Transverse colon (tissue), 4 donors: Measurements from ENCODE around the gene QKI. TPM values are rescaled to one million over a fixed set of nuclear protein-coding genes. Genes with fewer than 3 reads are reported as not detected.

Experiments
- DNase-seq: peaks from one replicate; pipeline ENCODE4 v3.0.0-alpha.2; 2019
- H3K27ac ChIP-seq, 4 donors: fragments of 200-600 bp; sonication (generic); 2 replicates each; pipeline ENCODE4 v1.5.1; 2016 to 2018; ENCODE audit warnings: inconsistent platforms in 4 of 4
- H3K27me3 ChIP-seq: fragments of 200-600 bp; sonication (generic); 2 replicates; pipeline ENCODE4 v1.5.1; 2017; ENCODE audit warnings: inconsistent platforms
- H3K36me3 ChIP-seq, 4 donors: fragments of 200-600 bp; sonication (generic); 2 replicates each; pipeline ENCODE4 v1.5.1; 2017 to 2019; ENCODE audit warnings: inconsistent platforms in 4 of 4
- H3K4me1 ChIP-seq, 4 donors: fragments of 200-600 bp; sonication (generic); 2 replicates each; pipeline ENCODE4 v1.5.1; 2017 to 2020; ENCODE audit warnings: inconsistent platforms in 4 of 4
- H3K4me3 ChIP-seq, 4 donors: fragments of 200-600 bp; sonication (generic); 1 replicate in 1 of 4; 2 replicates in 3 of 4; pipeline versions ENCODE4 v1.5.1 to v1.6.1; 2017 to 2019; ENCODE audit warnings: inconsistent platforms in 4 of 4
- H3K9me3 ChIP-seq, 2 donors: fragments of 200-600 bp; sonication (generic); 2 replicates each; pipeline ENCODE4 v1.5.1; 2017 to 2019; ENCODE audit warnings: inconsistent platforms in 2 of 2
- EP300 ChIP-seq: sonication (generic); formaldehyde crosslinking; IDR thresholded peaks from one replicate; pipeline ENCODE4 v1.6.1; 2017; ENCODE audit warnings: antibody characterized with exemption, low read depth
- POLR2A ChIP-seq: fragments of 450-650 bp; IDR thresholded peaks from one replicate; pipeline ENCODE4 v1.6.1; 2016; ENCODE audit warnings: antibody characterized with exemption, mild to moderate bottlenecking, moderate library complexity
- POLR2AphosphoS5 ChIP-seq, 3 donors: sonication (generic); formaldehyde crosslinking; IDR thresholded peaks; one replicate each; pipeline ENCODE4 v1.6.1; 2016; ENCODE audit warnings: antibody characterized with exemption in 3 of 3
- WGBS, 2 donors: methylation state at CpG; one replicate each; pipeline ENCODE4 v1.1.5; 2018; ENCODE audit warnings: low coverage in 1 of 2; 5-methylcytosine and 5-hydroxymethylcytosine counted together
- in situ Hi-C, 4 donors: fragments of 200-750 bp; cut with MboI; loops; one replicate each; pipeline versions ENCODE4 v1.15.0 to v1.15.1; 2017; ENCODE audit warnings: low sequenced_read_pairs in 3 of 4, low pct_ligation_motif_present in 1 of 4, low pct_unique_long_range_greater_than_20kb in 1 of 4
- intact Hi-C: fragments of 100-400 bp; cut with DNase I; formaldehyde crosslinking; loops from one replicate; pipeline ENCODE4 v1.15.1; 2023; ENCODE audit warnings: low total_unique reads
- total RNA-seq, 4 donors: library from RNA; depleted of rRNA; stranded (reverse); fragments of >200 nt; gene quantifications; one replicate each; pipeline ENCODE4 v1.1.0, GENCODE V29; 2016
- TF ChIP-seq, protein P1 (sequence below), 5 experiments: fragments of 200-600 bp in 3 of 5; fragments of 450-650 bp in 2 of 5; sonication (generic) in 3 of 5; IDR thresholded peaks; 1 replicate in 2 of 5; 2 replicates in 3 of 5; pipeline ENCODE4 v1.5.1; 2016 to 2017; ENCODE audit warnings: antibody characterized with exemption in 5 of 5, inconsistent platforms in 3 of 5, mild to moderate bottlenecking in 2 of 5, moderate library complexity in 1 of 5

QKI gene
- total RNA-seq, 4 donors from 2014 or later, result 8.4 to 41.8 (median 22.7) TPM

GRCh38 chr6:163525926-163526325 lies 111.4 kb downstream of the QKI start:
- no peak for TF ChIP-seq POLR2AphosphoS5 (IDR thresholded peaks at IDR 0.05)
- TF ChIP-seq EP300, result no peak
- TF ChIP-seq, protein P1, sequence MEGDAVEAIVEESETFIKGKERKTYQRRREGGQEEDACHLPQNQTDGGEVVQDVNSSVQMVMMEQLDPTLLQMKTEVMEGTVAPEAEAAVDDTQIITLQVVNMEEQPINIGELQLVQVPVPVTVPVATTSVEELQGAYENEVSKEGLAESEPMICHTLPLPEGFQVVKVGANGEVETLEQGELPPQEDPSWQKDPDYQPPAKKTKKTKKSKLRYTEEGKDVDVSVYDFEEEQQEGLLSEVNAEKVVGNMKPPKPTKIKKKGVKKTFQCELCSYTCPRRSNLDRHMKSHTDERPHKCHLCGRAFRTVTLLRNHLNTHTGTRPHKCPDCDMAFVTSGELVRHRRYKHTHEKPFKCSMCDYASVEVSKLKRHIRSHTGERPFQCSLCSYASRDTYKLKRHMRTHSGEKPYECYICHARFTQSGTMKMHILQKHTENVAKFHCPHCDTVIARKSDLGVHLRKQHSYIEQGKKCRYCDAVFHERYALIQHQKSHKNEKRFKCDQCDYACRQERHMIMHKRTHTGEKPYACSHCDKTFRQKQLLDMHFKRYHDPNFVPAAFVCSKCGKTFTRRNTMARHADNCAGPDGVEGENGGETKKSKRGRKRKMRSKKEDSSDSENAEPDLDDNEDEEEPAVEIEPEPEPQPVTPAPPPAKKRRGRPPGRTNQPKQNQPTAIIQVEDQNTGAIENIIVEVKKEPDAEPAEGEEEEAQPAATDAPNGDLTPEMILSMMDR (IDR thresholded peaks at IDR 0.05), result no peak
- no peak for TF ChIP-seq POLR2A
- in situ Hi-C loops (no loop called here), intact Hi-C loops (no loop called here)
- Histone ChIP-seq H3K36me3 (no peaks in the 10 kb centered on the region), H3K4me3 (no peak overlapping the region), H3K9me3 (no peaks in the 10 kb centered on the region), H3K27ac (no peak overlapping the region), H3K27me3 (no peaks in the 10 kb centered on the region), H3K4me1 (peaks cover 0 to 30% (median 14%) of the 10 kb centered on the region in 4 donors)
- no peak for DNase-seq

GRCh38 chr6:163526346-163526745 lies 111.8 kb downstream of the QKI start:
- intact Hi-C loops, result no loop called here
- no peak overlapping the region for H3K27ac ChIP-seq
- DNase-seq, result no peak
- in situ Hi-C loops, result no loop called here
- no peaks in the 10 kb centered on the region for H3K27me3 ChIP-seq
- H3K4me3 ChIP-seq, result no peak overlapping the region
- H3K4me1 ChIP-seq, result peaks cover 0 to 34% (median 15%) of the 10 kb centered on the region in 4 donors
- 59 to 83% methylated on average over 1 of the region's 1 CpG for WGBS, 2 donors
- H3K9me3 ChIP-seq, result no peaks in the 10 kb centered on the region
- H3K36me3 ChIP-seq, result no peaks in the 10 kb centered on the region
- no peak for TF ChIP-seq EP300
- TF ChIP-seq POLR2AphosphoS5 (IDR thresholded peaks at IDR 0.05), result no peak
- no peak for TF ChIP-seq POLR2A
- TF ChIP-seq, protein P1 (IDR thresholded peaks at IDR 0.05), result no peak

- H3K27me3 ChIP-seq, result no peaks in the 10 kb centered on the region
- WGBS, 2 donors, result 94 to 96% methylated on average over 3 of the region's 3 CpGs
- DNase-seq, result no peak
- no peak overlapping the region for H3K4me3 ChIP-seq
- no peak overlapping the region for H3K27ac ChIP-seq
- no peaks in the 10 kb centered on the region for H3K36me3 ChIP-seq
- H3K4me1 ChIP-seq, result peaks cover 0 to 35% (median 15%) of the 10 kb centered on the region in 4 donors
- intact Hi-C loops (no loop called here), in situ Hi-C loops (no loop called here)
- TF ChIP-seq EP300 (no peak), POLR2A (no peak), POLR2AphosphoS5 (IDR thresholded peaks at IDR 0.05) (no peak)
- TF ChIP-seq, protein P1 (IDR thresholded peaks at IDR 0.05), result no peak
- H3K9me3 ChIP-seq, result no peaks in the 10 kb centered on the region
These were observed 112.8 kb downstream of the QKI start for GRCh38 chr6:163527291-163527690.

- H3K27ac ChIP-seq, result no peak overlapping the region
- H3K36me3 ChIP-seq, result no peaks in the 10 kb centered on the region
- 62 to 76% methylated on average over 3 of the region's 3 CpGs for WGBS, 2 donors
- TF ChIP-seq POLR2A, result no peak
- TF ChIP-seq, protein P1 (IDR thresholded peaks at IDR 0.05), result no peak
- no peak for TF ChIP-seq POLR2AphosphoS5 (IDR thresholded peaks at IDR 0.05)
- no peak for TF ChIP-seq EP300
- in situ Hi-C loops, result no loop called here
- DNase-seq, result no peak
- H3K4me1 ChIP-seq, result peaks cover 0 to 52% (median 20%) of the 10 kb centered on the region in 4 donors
- no peaks in the 10 kb centered on the region for H3K27me3 ChIP-seq
- intact Hi-C loops, result no loop called here
- no peaks in the 10 kb centered on the region for H3K9me3 ChIP-seq
- no peak overlapping the region for H3K4me3 ChIP-seq
These were observed 115.1 kb downstream of the QKI start for GRCh38 chr6:163529605-163530004.
